Measurements from ENCODE around the gene ZFPM1.

The ZFPM1 gene

GRCh38 chr16:88531931-88532433, 78.9 kb downstream of the ZFPM1 start:
- DNase-seq = no peak

GRCh38 chr16:88532434-88533241, 79.6 kb downstream of the ZFPM1 start:
- DNase-seq = no peak

GRCh38 chr16:88533381-88533917, 80.4 kb downstream of the ZFPM1 start:
- peak; percentile 49 for DNase-seq

- DNase-seq = peak; percentile 63
Observed at GRCh38 chr16:88533932-88534637, 81.0 kb downstream of the ZFPM1 start.

GRCh38 chr16:88534638-88535190, 81.6 kb downstream of the ZFPM1 start:
- no peak for DNase-seq

- no peak for DNase-seq
Observed at GRCh38 chr16:88535191-88535856, 82.2 kb downstream of the ZFPM1 start.

- no peak for DNase-seq
Observed at GRCh38 chr16:88535857-88536222, 82.8 kb downstream of the ZFPM1 start.

GRCh38 chr16:88536510-88536909, 83.4 kb downstream of the ZFPM1 start:
- no peak for DNase-seq

GRCh38 chr16:88536971-88537751, 84.1 kb downstream of the ZFPM1 start:
- no peak for DNase-seq

GRCh38 chr16:88537859-88538258, 84.8 kb downstream of the ZFPM1 start:
- DNase-seq = no peak

GRCh38 chr16:88538366-88539060, 85.4 kb downstream of the ZFPM1 start:
- no peak for DNase-seq

- DNase-seq = no peak
Observed at GRCh38 chr16:88539261-88539651, 86.2 kb downstream of the ZFPM1 start.

GRCh38 chr16:88539652-88540345, 86.7 kb downstream of the ZFPM1 start:
- no peak for DNase-seq

- DNase-seq = no peak
Observed at GRCh38 chr16:88540346-88540977, 87.4 kb downstream of the ZFPM1 start.

- no peak for DNase-seq
Observed at GRCh38 chr16:88541831-88542616, 88.9 kb downstream of the ZFPM1 start.

GRCh38 chr16:88543230-88543813, 90.2 kb downstream of the ZFPM1 start:
- DNase-seq = no peak

- no peak for DNase-seq
Observed at GRCh38 chr16:88545781-88546180, 92.7 kb downstream of the ZFPM1 start.

- no peak for DNase-seq
Observed at GRCh38 chr16:88548131-88548874, 95.2 kb downstream of the ZFPM1 start.
